Keratinocyte (primary cell): Measurements from ENCODE around the gene ZGRF1. TPM values are rescaled to one million over a fixed set of nuclear protein-coding genes. Genes with fewer than 3 reads are reported as not detected.
"Not testable (repeated sequence)": the region's sequence is repeated elsewhere in the genome, so short reads cannot be mapped to it uniquely, and the experiment has no call there.

ENCODE experiments used
- DNase-seq: peaks from one replicate; pipeline ENCODE4 v3.0.0-alpha.2; 2011; ENCODE audit warnings: low read depth, missing footprints, low spot score
- FAIRE-seq: peaks from 2 replicates; lab custom pipeline; 2011; peaks lifted over from hg19 to GRCh38; lab: Jason Lieb, UNC
- H2AFZ ChIP-seq: 2 replicates; pipeline ENCODE4 v1.6.0; 2012; ENCODE audit warnings: low read length, control low read depth, inconsistent platforms; ENCODE audit not compliant: control insufficient read depth
- H3K27ac ChIP-seq: 2 replicates; pipeline ENCODE4 v1.5.1; 2011; ENCODE audit warnings: low read length; ENCODE audit not compliant: control insufficient read depth, insufficient read depth
- H3K27me3 ChIP-seq: 3 replicates; pipeline ENCODE4 v1.6.0; 2011; ENCODE audit warnings: low read length; ENCODE audit not compliant: control insufficient read depth, insufficient read depth; ENCODE audit errors: extremely low read depth
- H3K36me3 ChIP-seq, 2 experiments: 2 replicates in 1 of 2; 3 replicates in 1 of 2; pipeline ENCODE4 v1.5.1; 2011; ENCODE audit warnings: low read length in 2 of 2, mild to moderate bottlenecking in 1 of 2; ENCODE audit not compliant: control insufficient read depth in 2 of 2, insufficient read depth in 2 of 2; ENCODE audit errors: extremely low read depth in 1 of 2
- H3K4me1 ChIP-seq: 3 replicates; pipeline ENCODE4 v1.5.1; 2011; ENCODE audit warnings: low read length; ENCODE audit not compliant: control insufficient read depth, insufficient read depth; ENCODE audit errors: extremely low read depth
- H3K4me2 ChIP-seq: 3 replicates; pipeline ENCODE4 v1.6.0; 2011; ENCODE audit warnings: low read depth, low read length; ENCODE audit not compliant: control insufficient read depth, insufficient read depth; ENCODE audit errors: extremely low read depth
- H3K4me3 ChIP-seq, 3 experiments: fragments of 200-600 bp in 1 of 3; sonication (generic) in 1 of 3; 2 replicates in 2 of 3; 3 replicates in 1 of 3; pipeline ENCODE4 v1.5.1; 2011 to 2016; ENCODE audit warnings: low read length in 3 of 3, mild to moderate bottlenecking in 3 of 3, control low read depth in 2 of 3, inconsistent platforms in 1 of 3, low read depth in 1 of 3, mixed read lengths in 1 of 3, mixed run types in 1 of 3, moderate library complexity in 1 of 3; ENCODE audit not compliant: control insufficient read depth in 2 of 3, insufficient read depth in 2 of 3; ENCODE audit errors: extremely low read depth in 1 of 3
- H3K79me2 ChIP-seq: 2 replicates; pipeline ENCODE4 v1.6.0; 2012; ENCODE audit warnings: low read length; ENCODE audit not compliant: control insufficient read depth, insufficient read depth
- H3K9ac ChIP-seq: 3 replicates; pipeline ENCODE4 v1.6.0; 2011; ENCODE audit warnings: low read length; ENCODE audit not compliant: control insufficient read depth, insufficient read depth; ENCODE audit errors: extremely low read depth
- H3K9me1 ChIP-seq: 3 replicates; pipeline ENCODE4 v1.6.0; 2011; ENCODE audit warnings: low read length; ENCODE audit not compliant: control insufficient read depth, insufficient read depth; ENCODE audit errors: extremely low read depth
- H3K9me3 ChIP-seq: 2 replicates; pipeline ENCODE4 v1.5.1; 2012; ENCODE audit warnings: low read depth, low read length; ENCODE audit not compliant: control insufficient read depth
- H4K20me1 ChIP-seq: 3 replicates; pipeline ENCODE4 v1.6.0; 2011; ENCODE audit warnings: low read length; ENCODE audit not compliant: control insufficient read depth, insufficient read depth; ENCODE audit errors: extremely low read depth
- CTCF ChIP-seq, 3 experiments: IDR thresholded peaks in 1 of 3; conservative IDR thresholded peaks in 1 of 3; optimal IDR thresholded peaks in 1 of 3; 2 replicates in 2 of 3; 3 replicates in 1 of 3; pipeline versions ENCODE3 to v1.5.1; 2011; ENCODE audit warnings: low read length in 3 of 3, mild to moderate bottlenecking in 3 of 3, moderate library complexity in 2 of 3, control low read depth in 1 of 3, inconsistent platforms in 1 of 3; ENCODE audit not compliant: insufficient read depth in 2 of 3; ENCODE audit errors: extremely low read depth in 1 of 3
- EZH2 ChIP-seq: IDR thresholded peaks from one replicate; pipeline ENCODE4 v1.6.1; 2012; ENCODE audit warnings: inconsistent platforms, mild to moderate bottlenecking, low read length, moderate library complexity
- dilution Hi-C: fragments of 300-500 bp; cut with MboI; formaldehyde crosslinking; loops from one replicate; pipeline ENCODE4 v1.7.0; 2020; ENCODE audit warnings: low sequenced_read_pairs; ENCODE audit not compliant: extremely low pct_ligation_motif_present
- polyA plus RNA-seq, 5 experiments: library from polyadenylated mRNA; depleted of rRNA in 3 of 5; stranded (reverse) in 3 of 5; stranded (forward) in 1 of 5; unstranded in 1 of 5; fragments of >200 nt; gene quantifications; 1 replicate in 1 of 5; 2 replicates in 3 of 5; 3 replicates in 1 of 5; pipeline versions ENCODE4 v1.2.1 to v1.2.3, GENCODE V29; 2011 to 2012; ENCODE audit warnings: missing spikeins in 2 of 5, low read depth in 1 of 5, low replicate concordance in 1 of 5

ZGRF1 gene
- polyA plus RNA-seq, 1 donor (not counting 4 experiments of a cell fraction or from before 2014, with no cell fraction given) = 3.6 TPM

DNA sequence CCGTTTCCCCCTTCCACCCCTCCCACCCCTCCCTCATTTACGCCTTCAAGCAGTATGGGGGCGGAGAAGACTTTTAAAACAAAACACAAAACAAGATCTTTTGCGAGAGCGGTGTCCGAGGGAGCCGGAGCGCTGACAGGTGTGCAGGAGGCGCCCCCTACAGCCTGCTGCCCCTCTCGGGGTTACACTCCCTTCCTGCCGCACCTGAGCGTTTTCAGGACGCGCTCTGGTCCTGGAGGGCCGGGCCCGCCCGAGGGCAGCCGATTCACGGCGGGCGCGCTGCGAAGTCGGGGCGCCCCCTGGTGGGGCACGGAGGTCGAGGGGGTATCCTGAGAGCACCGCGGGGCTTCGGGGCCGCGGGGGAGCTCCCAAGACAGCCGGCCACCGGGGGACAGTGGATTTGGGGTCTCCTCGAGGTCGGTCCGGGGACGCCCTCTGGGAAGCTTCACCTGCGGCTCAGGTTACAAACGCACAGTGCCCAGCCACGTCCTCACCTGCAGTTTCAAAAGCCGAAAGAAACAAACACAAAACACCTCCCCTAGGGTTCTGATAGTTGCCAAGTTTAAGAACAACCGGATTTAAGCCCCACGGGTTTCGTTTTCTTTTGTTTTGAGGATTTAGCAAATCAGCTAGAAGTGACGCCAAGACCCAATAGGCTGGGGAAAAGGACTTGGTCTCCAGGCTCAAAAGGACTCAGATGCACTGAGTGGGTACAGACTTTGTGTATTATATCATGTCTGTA is 112.8 kb downstream of the ZGRF1 start:
- FAIRE-seq (no peak), DNase-seq (no peak)
- dilution Hi-C loops = no loop called here
- H3K27me3 ChIP-seq = peaks cover 55% of the 10 kb centered on the region
- peak overlapping the region; percentile 92 for H3K4me2 ChIP-seq
- peak overlapping the region; percentile 22 for H2AFZ ChIP-seq
- H4K20me1 ChIP-seq = no peaks in the 10 kb centered on the region
- peaks cover 13% of the 10 kb centered on the region for H3K4me1 ChIP-seq
- peak in 2 of 3 experiments; percentile 74 to 77 for TF ChIP-seq CTCF (optimal IDR thresholded peaks at IDR 0.05 in 1 of 3, IDR thresholded peaks at IDR 0.05 in 1 of 3, conservative IDR thresholded peaks at IDR 0.05 in 1 of 3; ENCODE audit: extremely low read depth in 1 of 3, insufficient read depth in 2 of 3, low read length in 3 of 3)
- TF ChIP-seq EZH2 = no peak
- no peak overlapping the region for H3K9ac ChIP-seq
- H3K79me2 ChIP-seq = no peaks in the 10 kb centered on the region
- H3K4me3 ChIP-seq = peak overlapping the region; percentile 12 to 76 (median 23)
- no peak overlapping the region for H3K27ac ChIP-seq
- peaks cover 2% of the 10 kb centered on the region for H3K9me3 ChIP-seq
- H3K9me1 ChIP-seq = no peaks in the 10 kb centered on the region
- H3K36me3 ChIP-seq = no peaks in the 10 kb centered on the region

- H3K9me1 ChIP-seq = no peaks in the 10 kb centered on the region
- peaks cover 2% of the 10 kb centered on the region for H3K9me3 ChIP-seq
- no peak for FAIRE-seq
- H3K27ac ChIP-seq = no peak overlapping the region
- peak overlapping the region; percentile 8 for H2AFZ ChIP-seq
- peak overlapping the region; percentile 12 to 76 (median 23) for H3K4me3 ChIP-seq
- peaks cover 60% of the 10 kb centered on the region for H3K27me3 ChIP-seq
- no peaks in the 10 kb centered on the region for H4K20me1 ChIP-seq
- TF ChIP-seq CTCF (optimal IDR thresholded peaks at IDR 0.05 in 1 of 3, IDR thresholded peaks at IDR 0.05 in 1 of 3, conservative IDR thresholded peaks at IDR 0.05 in 1 of 3; ENCODE audit: extremely low read depth in 1 of 3, insufficient read depth in 2 of 3, low read length in 3 of 3) = peak in 1 of 3 experiments; percentile 49
- peak; percentile 59 for TF ChIP-seq EZH2
- H3K4me2 ChIP-seq = peak overlapping the region; percentile 92
- H3K4me1 ChIP-seq = peaks cover 13% of the 10 kb centered on the region
- H3K9ac ChIP-seq = no peak overlapping the region
- dilution Hi-C loops = no loop called here
- no peaks in the 10 kb centered on the region for H3K79me2 ChIP-seq
- no peak for DNase-seq
- no peaks in the 10 kb centered on the region for H3K36me3 ChIP-seq
Observed at GRCh38 chr4:112523008-112523721, 113.5 kb downstream of the ZGRF1 start.

DNA sequence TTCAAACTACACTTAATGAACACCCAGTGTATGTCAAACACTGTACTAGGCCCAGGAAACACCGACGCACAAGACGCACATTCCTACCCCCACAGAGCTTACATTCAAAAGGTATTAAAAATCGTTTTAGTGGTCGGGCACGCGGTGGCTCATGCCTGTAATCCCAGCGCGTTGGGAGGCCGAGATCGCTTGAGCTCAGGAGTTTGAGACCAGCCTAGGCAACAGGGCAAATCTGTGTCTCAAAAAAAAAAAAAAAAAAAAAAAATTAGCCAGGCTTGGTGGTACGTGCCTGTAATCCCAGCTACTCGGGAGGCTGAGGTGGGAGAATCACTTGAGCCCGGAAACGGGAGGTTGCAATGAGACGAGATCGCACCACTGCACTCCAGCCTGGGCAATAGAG is 114.3 kb downstream of the ZGRF1 start:
- H3K9ac ChIP-seq, H2AFZ ChIP-seq, dilution Hi-C loops, FAIRE-seq, H3K36me3 ChIP-seq, H3K9me3 ChIP-seq, H3K9me1 ChIP-seq, H3K27ac ChIP-seq, DNase-seq, H3K4me3 ChIP-seq, H4K20me1 ChIP-seq, H3K79me2 ChIP-seq: not testable (repeated sequence)
- Histone ChIP-seq H3K4me1 (peaks cover 13% of the 10 kb centered on the region), H3K27me3 (peaks cover 67% of the 10 kb centered on the region), H3K4me2 (peak overlapping the region; percentile 92)
